ENCODE data around the gene PTPRCAP. TPM values are rescaled to one million over a fixed set of nuclear protein-coding genes. Genes with fewer than 3 reads are reported as not detected.
"Not testable (repeated sequence)": the region's sequence is repeated elsewhere in the genome, so short reads cannot be mapped to it uniquely, and the experiment has no call there.

The PTPRCAP gene, protein sequence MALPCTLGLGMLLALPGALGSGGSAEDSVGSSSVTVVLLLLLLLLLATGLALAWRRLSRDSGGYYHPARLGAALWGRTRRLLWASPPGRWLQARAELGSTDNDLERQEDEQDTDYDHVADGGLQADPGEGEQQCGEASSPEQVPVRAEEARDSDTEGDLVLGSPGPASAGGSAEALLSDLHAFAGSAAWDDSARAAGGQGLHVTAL
- 1 to 10 TPM; 1.2 to 3.4 (median 1.9) TPM for total RNA-seq
- polyA plus RNA-seq, result 1.6 TPM
- long read RNA-seq, donor 1, partial matches to known transcripts, result 1 of 3 reads
- long read RNA-seq, donor 1, other reads (novel, unspliced or antisense), result 0 of 3 reads
- long read RNA-seq, donor 2, result 0 reads
- long read RNA-seq, donor 3, partial matches to known transcripts, result 0 of 1 reads
- long read RNA-seq, donor 3, other reads (novel, unspliced or antisense), result 0 of 1 reads
- long read RNA-seq, donor 4, result 0 reads

DNA sequence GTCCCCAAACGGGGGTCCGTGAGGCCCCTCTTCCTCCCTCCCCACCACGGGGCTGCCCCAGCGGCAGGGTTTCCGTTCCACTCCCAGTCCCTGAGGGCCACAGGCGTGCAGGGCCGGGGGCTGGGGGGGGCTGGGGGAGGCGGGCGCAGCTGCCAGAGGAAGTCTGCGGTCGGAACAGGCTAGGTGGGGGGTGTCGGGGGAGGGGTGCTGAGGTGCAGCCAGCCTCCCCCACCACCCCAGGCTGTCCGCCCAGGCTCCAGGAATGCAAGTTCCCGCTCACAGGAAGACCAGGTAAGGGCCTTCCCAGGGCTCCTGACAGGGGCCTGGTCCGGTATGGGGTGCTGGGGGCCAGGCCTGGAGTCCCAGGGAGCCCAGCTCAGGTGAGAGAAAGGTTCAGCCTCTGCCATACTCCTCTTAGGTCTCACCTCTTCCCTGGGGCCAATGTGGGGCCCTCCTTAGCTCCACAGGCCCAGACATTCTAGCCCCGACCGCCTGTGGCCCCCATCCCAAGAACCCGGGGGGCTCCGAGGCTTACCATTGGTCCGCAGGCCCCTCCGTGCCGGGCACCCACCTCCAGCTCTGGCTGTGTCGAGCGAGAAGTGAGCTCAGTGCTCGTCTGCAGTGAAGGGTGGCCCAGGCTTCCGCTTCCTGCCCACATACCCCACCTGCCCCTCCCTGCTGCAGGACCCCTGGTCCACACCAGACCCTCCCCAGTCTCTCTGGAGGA is at the start of gene PTPRCAP:
TSS of gene PTPRCAP (minus strand) at position 601 of the 727 bp plus-strand sequence. CDS start at position 538, 63 bp downstream.
- Histone ChIP-seq H3K4me3 (ENCODE audit: low read length) (no peak within 1 kb of the TSS), H3K9me3 (ENCODE audit: control insufficient read depth, low read length) (no peaks in the 10 kb centered on the region), H3K4me1 (ENCODE audit: control insufficient read depth, insufficient read depth, low read length) (no peaks in the 10 kb centered on the region), H3K27ac (ENCODE audit: low read length) (no peak within 1 kb of the TSS), H3K27me3 (ENCODE audit: control insufficient read depth, insufficient read depth) (no peaks in the 10 kb centered on the region)
- DNase-seq (peak in 1 of 3 donors; percentile 76), ATAC-seq (peak in 1 of 2 donors; percentile 4)
- WGBS, result 52% methylated on average over 26 of the region's 26 CpGs
- intact Hi-C loops (cut with DNase I), result no loop called here

- ATAC-seq (no peak), DNase-seq (peak in 2 of 3 donors; percentile 32 to 40)
Measured at GRCh38 chr11:67486481-67487195, 49.2 kb upstream of the PTPRCAP start.

GRCh38 chr11:67485873-67486361 is 48.4 kb upstream of the PTPRCAP start:
- 88% methylated on average over 7 of the region's 7 CpGs for WGBS
- H3K4me3 ChIP-seq (ENCODE audit: low read length); H3K27me3 ChIP-seq (ENCODE audit: control insufficient read depth, insufficient read depth); H3K27ac ChIP-seq (ENCODE audit: low read length); intact Hi-C loops (cut with DNase I); ATAC-seq; H3K9me3 ChIP-seq (ENCODE audit: control insufficient read depth, low read length): not testable (repeated sequence)
- peaks cover 14% of the 10 kb centered on the region for H3K4me1 ChIP-seq (ENCODE audit: control insufficient read depth, insufficient read depth, low read length)
- DNase-seq, result peak in 2 of 3 donors; percentile 47 to 51

More at GRCh38 chr11:67486481-67487195, 49.2 kb upstream of the PTPRCAP start:
- no peak overlapping the region for H3K27ac ChIP-seq (ENCODE audit: low read length)
- intact Hi-C loops (cut with DNase I), result no loop called here
- H3K9me3 ChIP-seq (ENCODE audit: control insufficient read depth, low read length), result no peaks in the 10 kb centered on the region
- H3K4me1 ChIP-seq (ENCODE audit: control insufficient read depth, insufficient read depth, low read length), result peaks cover 14% of the 10 kb centered on the region
- WGBS, result 88% methylated on average over 20 of the region's 20 CpGs
- no peak overlapping the region for H3K4me3 ChIP-seq (ENCODE audit: low read length)
- no peaks in the 10 kb centered on the region for H3K27me3 ChIP-seq (ENCODE audit: control insufficient read depth, insufficient read depth)

- no peak overlapping the region for H3K27ac ChIP-seq (ENCODE audit: low read length)
- peak in 2 of 3 donors; percentile 62 to 71 for DNase-seq
Measured at GRCh38 chr11:67484847-67485311, 47.4 kb upstream of the PTPRCAP start.

DNA sequence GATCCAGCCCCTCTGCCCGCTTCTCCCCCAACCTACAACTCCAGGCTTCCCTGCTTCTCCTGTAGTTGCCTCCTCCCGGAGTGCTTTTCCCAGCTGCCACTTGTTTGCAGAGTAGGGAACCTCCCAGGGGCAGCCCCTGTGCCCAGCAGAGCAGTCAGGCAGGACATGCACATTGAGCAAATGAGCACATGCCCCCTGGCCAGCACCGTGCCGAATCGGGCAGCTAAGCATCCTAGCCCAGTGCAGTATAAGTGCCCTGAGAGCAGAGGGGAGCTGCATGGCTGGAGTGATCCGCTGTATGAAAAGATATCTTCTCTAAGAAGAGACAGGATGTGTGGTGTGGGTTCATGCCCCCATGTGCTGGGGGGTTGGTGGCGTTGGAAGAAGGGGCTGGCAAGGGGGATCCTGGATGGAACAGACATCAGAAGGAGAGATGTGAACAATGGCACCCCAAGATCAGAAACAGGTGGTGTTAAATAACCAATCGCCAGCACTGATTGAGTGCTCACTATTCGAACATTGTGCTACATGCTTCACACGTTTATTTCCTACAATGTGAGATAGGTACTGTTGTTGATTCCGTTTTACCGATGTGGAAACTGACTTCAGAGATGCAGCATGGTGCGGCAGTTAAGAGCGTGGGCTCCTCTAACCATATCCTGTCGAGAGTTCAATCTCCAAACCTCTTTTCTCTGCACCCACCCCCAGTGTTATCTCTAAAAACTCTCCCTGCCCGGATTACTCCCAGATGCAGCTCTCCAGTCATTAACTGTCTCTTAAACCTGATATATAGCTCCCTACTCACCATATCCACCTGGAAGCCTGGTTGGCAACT is 46.6 kb upstream of the PTPRCAP start:
- no peak overlapping the region for H3K27ac ChIP-seq (ENCODE audit: low read length)
- no peaks in the 10 kb centered on the region for H3K9me3 ChIP-seq (ENCODE audit: control insufficient read depth, low read length)
- WGBS, result 85% methylated on average over 16 of the region's 16 CpGs
- intact Hi-C loops (cut with DNase I), result no loop called here
- DNase-seq, result peak in 1 of 3 donors; percentile 30
- H3K27me3 ChIP-seq (ENCODE audit: control insufficient read depth, insufficient read depth), result no peaks in the 10 kb centered on the region
- no peak overlapping the region for H3K4me3 ChIP-seq (ENCODE audit: low read length)
- H3K4me1 ChIP-seq (ENCODE audit: control insufficient read depth, insufficient read depth, low read length), result peaks cover 14% of the 10 kb centered on the region
- ATAC-seq, result no peak

More at GRCh38 chr11:67484847-67485311, 47.4 kb upstream of the PTPRCAP start:
- H3K4me1 ChIP-seq (ENCODE audit: control insufficient read depth, insufficient read depth, low read length), result peaks cover 14% of the 10 kb centered on the region
- intact Hi-C loops (cut with DNase I), result no loop called here
- H3K9me3 ChIP-seq (ENCODE audit: control insufficient read depth, low read length), result no peaks in the 10 kb centered on the region
- H3K27me3 ChIP-seq (ENCODE audit: control insufficient read depth, insufficient read depth), result no peaks in the 10 kb centered on the region
- WGBS, result 73% methylated on average over 11 of the region's 11 CpGs
- no peak for ATAC-seq
- no peak overlapping the region for H3K4me3 ChIP-seq (ENCODE audit: low read length)

GRCh38 chr11:67482827-67483798 is 45.6 kb upstream of the PTPRCAP start, which contains the start of gene AIP:
TSS of gene AIP (plus strand) at chr11:67483026. CDS start at chr11:67483159, 133 bp downstream.
- Histone ChIP-seq H3K9me3 (ENCODE audit: control insufficient read depth, low read length) (no peaks in the 10 kb centered on the region), H3K4me3 (ENCODE audit: low read length) (peak within 1 kb of the TSS; percentile 56), H3K4me1 (ENCODE audit: control insufficient read depth, insufficient read depth, low read length) (peaks cover 14% of the 10 kb centered on the region), H3K27me3 (ENCODE audit: control insufficient read depth, insufficient read depth) (no peaks in the 10 kb centered on the region), H3K27ac (ENCODE audit: low read length) (peak within 1 kb of the TSS; percentile 78)
- ATAC-seq (peak; percentile 99), DNase-seq (peak; percentile 98 to 99 (median 99))
- intact Hi-C loops (cut with DNase I), result no loop called here
- 9% methylated on average over 60 of the region's 60 CpGs for WGBS

- H3K27me3 ChIP-seq (ENCODE audit: control insufficient read depth, insufficient read depth), result no peaks in the 10 kb centered on the region
- peak; percentile 1 to 5 for ATAC-seq
- no peaks in the 10 kb centered on the region for H3K9me3 ChIP-seq (ENCODE audit: control insufficient read depth, low read length)
- H3K27ac ChIP-seq (ENCODE audit: low read length), result peak overlapping the region; percentile 76
- peaks cover 14% of the 10 kb centered on the region for H3K4me1 ChIP-seq (ENCODE audit: control insufficient read depth, insufficient read depth, low read length)
- peak in 2 of 3 donors; percentile 51 to 70 for DNase-seq
- WGBS, result 52% methylated on average over 19 of the region's 19 CpGs
- H3K4me3 ChIP-seq (ENCODE audit: low read length), result peak overlapping the region; percentile 56
- intact Hi-C loops (cut with DNase I), result no loop called here
Measured at GRCh38 chr11:67482275-67482826, 44.9 kb upstream of the PTPRCAP start.

DNA sequence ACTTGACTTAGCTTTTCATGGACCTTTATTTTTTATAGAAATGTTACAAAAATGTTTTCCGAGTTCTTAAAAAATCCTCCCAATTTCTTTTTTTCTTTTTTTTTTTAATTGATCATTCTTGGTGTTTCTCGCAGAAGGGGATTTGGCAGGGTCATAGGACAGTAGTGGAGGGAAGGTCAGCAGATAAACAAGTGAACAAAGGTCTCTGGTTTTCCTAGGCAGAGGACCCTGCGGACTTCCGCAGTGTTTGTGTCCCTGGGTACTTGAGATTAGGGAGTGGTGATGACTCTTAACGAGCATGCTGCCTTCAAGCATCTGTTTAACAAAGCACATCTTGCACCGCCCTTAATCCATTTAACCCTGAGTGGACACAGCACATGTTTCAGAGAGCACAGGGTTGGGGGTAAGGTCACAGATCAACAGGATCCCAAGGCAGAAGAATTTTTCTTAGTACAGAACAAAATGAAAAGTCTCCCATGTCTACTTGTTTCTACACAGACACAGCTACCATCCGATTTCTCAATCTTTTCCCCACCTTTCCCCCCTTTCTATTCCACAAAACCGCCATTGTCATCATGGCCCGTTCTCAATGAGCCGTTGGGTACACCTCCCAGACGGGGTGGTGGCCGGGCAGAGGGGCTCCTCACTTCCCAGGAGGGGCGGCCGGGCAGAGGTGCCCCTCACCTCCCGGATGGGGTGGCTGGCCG is 40.0 kb upstream of the PTPRCAP start:
- whole genome bisulfite sequencing, result 87% methylated on average over 12 of the region's 16 CpGs
- H3K4me3 ChIP-seq (ENCODE audit: low read length); H3K4me1 ChIP-seq (ENCODE audit: control insufficient read depth, insufficient read depth, low read length); H3K27ac ChIP-seq (ENCODE audit: low read length); intact Hi-C loops (cut with DNase I); H3K9me3 ChIP-seq (ENCODE audit: control insufficient read depth, low read length); H3K27me3 ChIP-seq (ENCODE audit: control insufficient read depth, insufficient read depth); ATAC-seq: not testable (repeated sequence)
- DNase-seq, result peak in 1 of 3 donors; percentile 17
